Liver (tissue), 9 donors: ENCODE measurements around the gene MSH5. TPM values are rescaled to one million over a fixed set of nuclear protein-coding genes. Genes with fewer than 3 reads are reported as not detected.

Source experiments
- DNase-seq: peaks from one replicate; pipeline ENCODE4 v3.0.0-alpha.2; 2017; ENCODE audit warnings: low spot score
- H3K27ac ChIP-seq, 2 donors: one replicate each; pipeline ENCODE4 v1.7.0; 2013; ENCODE audit warnings: inconsistent platforms in 2 of 2, low read length in 2 of 2, control low read depth in 1 of 2, low read depth in 1 of 2, mild to moderate bottlenecking in 1 of 2
- H3K27me3 ChIP-seq, 4 donors: one replicate each; pipeline versions ENCODE4 v1.6.1 to v1.7.0; 2013; ENCODE audit warnings: low read length in 3 of 4, inconsistent platforms in 1 of 4, mild to moderate bottlenecking in 1 of 4, moderate library complexity in 1 of 4; ENCODE audit not compliant: control insufficient read depth in 4 of 4, insufficient read depth in 4 of 4
- H3K36me3 ChIP-seq, 4 donors: one replicate each; pipeline versions ENCODE4 v1.6.1 to v1.7.0; 2013; ENCODE audit warnings: low read length in 3 of 4, mild to moderate bottlenecking in 3 of 4, low read depth in 1 of 4, moderate library complexity in 1 of 4; ENCODE audit not compliant: control insufficient read depth in 4 of 4, insufficient read depth in 3 of 4
- H3K4me1 ChIP-seq, 4 donors: one replicate each; pipeline versions ENCODE4 v1.6.1 to v1.7.0; 2013; ENCODE audit warnings: low read length in 3 of 4, mild to moderate bottlenecking in 3 of 4, moderate library complexity in 1 of 4; ENCODE audit not compliant: control insufficient read depth in 4 of 4, insufficient read depth in 4 of 4
- H3K4me3 ChIP-seq, 3 donors: one replicate each; pipeline versions ENCODE4 v1.6.1 to v1.7.0; 2013; ENCODE audit warnings: low read length in 3 of 3, control low read depth in 1 of 3, low read depth in 1 of 3, mild to moderate bottlenecking in 1 of 3
- H3K9ac ChIP-seq, 2 donors: one replicate each; pipeline ENCODE4 v1.7.0; 2013; ENCODE audit warnings: low read length in 2 of 2, mild to moderate bottlenecking in 2 of 2, moderate library complexity in 2 of 2, control low read depth in 1 of 2, low read depth in 1 of 2
- H3K9me3 ChIP-seq, 4 donors: one replicate each; pipeline versions ENCODE4 v1.6.1 to v1.7.0; 2013; ENCODE audit warnings: low read length in 3 of 4; ENCODE audit not compliant: control insufficient read depth in 4 of 4
- EGR1 ChIP-seq, 2 donors: IDR thresholded peaks; 2 replicates each; pipeline ENCODE4 v1.6.1; 2016 to 2018; ENCODE audit warnings: antibody characterized with exemption in 2 of 2, low read depth in 2 of 2
- FOXA1 ChIP-seq: IDR thresholded peaks from 2 replicates; pipeline ENCODE4 v1.6.1; 2016; ENCODE audit warnings: antibody characterized with exemption
- GABPA ChIP-seq, 2 donors: IDR thresholded peaks in 1 of 2; conservative IDR thresholded peaks in 1 of 2; 2 replicates each; pipeline ENCODE4 v1.6.1; 2016; ENCODE audit warnings: antibody characterized with exemption in 2 of 2, mild to moderate bottlenecking in 1 of 2, moderate library complexity in 1 of 2
- HNF4A ChIP-seq, 2 donors: conservative IDR thresholded peaks; 2 replicates each; pipeline ENCODE4 v1.6.1; 2016; ENCODE audit warnings: antibody characterized with exemption in 2 of 2, mild to moderate bottlenecking in 2 of 2
- HNF4G ChIP-seq: IDR thresholded peaks from 2 replicates; pipeline ENCODE4 v1.6.1; 2016; ENCODE audit warnings: antibody characterized with exemption
- JUND ChIP-seq, 2 donors: IDR thresholded peaks; 2 replicates each; pipeline ENCODE4 v1.6.1; 2016; ENCODE audit warnings: antibody characterized with exemption in 2 of 2
- RAD21 ChIP-seq, 2 donors: IDR thresholded peaks; 2 replicates each; pipeline ENCODE4 v1.6.1; 2016; ENCODE audit warnings: antibody characterized with exemption in 2 of 2, mild to moderate bottlenecking in 2 of 2
- RXRA ChIP-seq, 2 donors: IDR thresholded peaks; 2 replicates each; pipeline ENCODE4 v1.6.1; 2017 to 2018; ENCODE audit warnings: antibody characterized with exemption in 2 of 2, mild to moderate bottlenecking in 1 of 2
- SP1 ChIP-seq: IDR thresholded peaks from 2 replicates; pipeline ENCODE4 v1.6.1; 2018; ENCODE audit warnings: antibody characterized with exemption, mild to moderate bottlenecking
- TAF1 ChIP-seq: conservative IDR thresholded peaks from 2 replicates; pipeline ENCODE4 v1.6.1; 2016; ENCODE audit warnings: antibody characterized with exemption, mild to moderate bottlenecking
- YY1 ChIP-seq: IDR thresholded peaks from 2 replicates; pipeline ENCODE4 v1.6.1; 2016; ENCODE audit warnings: antibody characterized with exemption, mild to moderate bottlenecking
- WGBS: extraction: QIAGEN DNeasy Blood & Tissue Kit; methylation state at CpG from one replicate; pipeline ENCODE4 v1.1.7; 2013; 5-methylcytosine and 5-hydroxymethylcytosine counted together
- polyA plus RNA-seq, 2 donors: library from polyadenylated mRNA; stranded (reverse) in 1 of 2; unstranded in 1 of 2; fragments of 200-250 nt in 1 of 2; fragments of >200 nt in 1 of 2; fragmentation: Nextera tagmentation in 1 of 2; extraction: Ambion mirVana in 1 of 2; gene quantifications; one replicate each; pipeline versions ENCODE4 v1.2.1 to v1.2.3, GENCODE V29; 2013 to 2015
- total RNA-seq, 2 donors: library from RNA; depleted of rRNA; stranded (reverse); fragments of >200 nt; gene quantifications; one replicate each; pipeline ENCODE4 v1.2.3, GENCODE V29; 2014
- TF ChIP-seq, protein P1 (sequence below): IDR thresholded peaks from 2 replicates; pipeline ENCODE4 v1.6.1; 2016; ENCODE audit warnings: antibody characterized with exemption, mild to moderate bottlenecking
- TF ChIP-seq, protein P2 (sequence below): fragments of 150-350 bp; IDR thresholded peaks from 2 replicates; pipeline ENCODE4 v1.5.1; 2017; ENCODE audit warnings: improper control_type of control experiment, low read depth, low read length; ENCODE audit not compliant: missing input control
- TF ChIP-seq, protein P3 (sequence below): IDR thresholded peaks from 2 replicates; pipeline ENCODE4 v1.6.1; 2016; ENCODE audit warnings: antibody characterized with exemption
- donor health status: healthy.
- donor health status: healthy.
- donor health status: healthy.
- donor health status: healthy.
- donor health status: healthy.

The MSH5 gene
- total and polyA plus RNA-seq, 4 donors, result 1.2 to 6.4 (median 4.0) TPM

DNA sequence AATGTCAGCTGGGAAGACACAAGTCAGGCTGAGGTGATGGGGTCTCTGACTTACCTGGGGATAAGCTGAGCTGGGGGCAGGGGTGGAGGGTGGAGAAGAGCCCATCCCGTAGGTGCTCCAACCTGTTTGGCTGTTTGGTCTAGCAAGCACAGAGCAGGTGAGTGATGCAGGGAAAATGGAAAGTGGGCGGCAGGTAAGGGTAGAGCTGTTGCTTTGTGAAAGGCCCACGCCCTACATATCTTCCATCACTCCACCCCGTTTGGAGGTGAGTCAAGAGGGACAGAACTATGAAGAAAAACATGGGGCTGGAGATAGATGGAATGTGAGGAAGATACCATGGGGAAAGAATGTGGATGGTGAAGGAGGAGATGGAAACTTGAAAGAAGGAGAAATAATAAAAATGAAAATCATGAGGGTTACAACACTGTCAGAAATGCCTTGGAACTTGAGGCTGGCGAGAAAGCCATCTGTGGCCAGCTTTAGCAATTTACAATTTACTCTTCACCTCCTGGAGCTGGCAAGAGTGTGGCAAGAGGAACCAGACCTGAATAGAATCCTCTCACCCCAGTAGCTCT lies 19.5 kb upstream of the MSH5 start:
- Histone ChIP-seq H3K9me3 (no peaks in the 10 kb centered on the region), H3K36me3 (no peaks in the 10 kb centered on the region), H3K4me1 (no peaks in the 10 kb centered on the region), H3K4me3 (no peak overlapping the region), H3K27me3 (no peaks in the 10 kb centered on the region), H3K9ac (no peak overlapping the region), H3K27ac (no peak overlapping the region)
- no peak for TF ChIP-seq HNF4G
- no peak for TF ChIP-seq HNF4A (conservative IDR thresholded peaks at IDR 0.05)
- TF ChIP-seq, protein P1, sequence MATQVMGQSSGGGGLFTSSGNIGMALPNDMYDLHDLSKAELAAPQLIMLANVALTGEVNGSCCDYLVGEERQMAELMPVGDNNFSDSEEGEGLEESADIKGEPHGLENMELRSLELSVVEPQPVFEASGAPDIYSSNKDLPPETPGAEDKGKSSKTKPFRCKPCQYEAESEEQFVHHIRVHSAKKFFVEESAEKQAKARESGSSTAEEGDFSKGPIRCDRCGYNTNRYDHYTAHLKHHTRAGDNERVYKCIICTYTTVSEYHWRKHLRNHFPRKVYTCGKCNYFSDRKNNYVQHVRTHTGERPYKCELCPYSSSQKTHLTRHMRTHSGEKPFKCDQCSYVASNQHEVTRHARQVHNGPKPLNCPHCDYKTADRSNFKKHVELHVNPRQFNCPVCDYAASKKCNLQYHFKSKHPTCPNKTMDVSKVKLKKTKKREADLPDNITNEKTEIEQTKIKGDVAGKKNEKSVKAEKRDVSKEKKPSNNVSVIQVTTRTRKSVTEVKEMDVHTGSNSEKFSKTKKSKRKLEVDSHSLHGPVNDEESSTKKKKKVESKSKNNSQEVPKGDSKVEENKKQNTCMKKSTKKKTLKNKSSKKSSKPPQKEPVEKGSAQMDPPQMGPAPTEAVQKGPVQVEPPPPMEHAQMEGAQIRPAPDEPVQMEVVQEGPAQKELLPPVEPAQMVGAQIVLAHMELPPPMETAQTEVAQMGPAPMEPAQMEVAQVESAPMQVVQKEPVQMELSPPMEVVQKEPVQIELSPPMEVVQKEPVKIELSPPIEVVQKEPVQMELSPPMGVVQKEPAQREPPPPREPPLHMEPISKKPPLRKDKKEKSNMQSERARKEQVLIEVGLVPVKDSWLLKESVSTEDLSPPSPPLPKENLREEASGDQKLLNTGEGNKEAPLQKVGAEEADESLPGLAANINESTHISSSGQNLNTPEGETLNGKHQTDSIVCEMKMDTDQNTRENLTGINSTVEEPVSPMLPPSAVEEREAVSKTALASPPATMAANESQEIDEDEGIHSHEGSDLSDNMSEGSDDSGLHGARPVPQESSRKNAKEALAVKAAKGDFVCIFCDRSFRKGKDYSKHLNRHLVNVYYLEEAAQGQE, result no peak
- 91% methylated on average over 5 of the region's 5 CpGs for WGBS
- DNase-seq, result no peak

DNA sequence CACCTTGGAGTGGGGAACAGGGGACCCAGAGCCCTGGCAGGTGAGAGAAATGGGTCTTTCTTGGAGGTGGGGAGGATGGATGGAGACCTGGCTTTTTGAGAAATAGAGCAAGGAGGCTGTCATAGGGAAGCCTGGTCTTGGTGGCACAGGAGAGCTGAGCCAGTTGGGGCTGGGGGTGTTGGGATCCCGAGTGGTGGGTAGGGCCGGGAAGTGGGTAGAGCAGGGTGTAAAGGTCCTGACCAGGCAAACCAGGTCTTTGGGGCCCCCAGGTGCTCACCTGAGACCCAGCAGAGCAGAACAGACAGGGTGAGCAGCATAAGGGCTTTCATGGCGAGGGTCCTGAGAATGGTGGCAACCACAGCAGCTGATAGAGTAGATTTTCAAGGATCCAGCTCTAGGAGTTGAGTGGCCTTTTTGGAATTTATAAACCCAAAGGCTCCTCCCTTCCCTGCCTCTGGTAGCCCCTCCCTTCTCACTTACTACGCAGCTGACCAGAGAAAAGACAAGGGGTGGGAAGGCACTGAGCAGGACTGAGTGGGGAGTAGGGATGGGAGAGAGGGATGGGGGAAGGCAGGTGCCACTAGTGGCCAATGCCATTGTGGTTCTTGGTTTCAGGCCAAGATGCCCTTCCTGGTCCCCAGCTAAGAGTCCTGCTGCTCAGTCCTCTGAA lies 18.3 kb upstream of the MSH5 start, which contains the start of gene LY6G6C:
Gene LY6G6C (minus strand): TSS at position 396 of the 670 bp plus-strand sequence. CDS start 67 bp downstream, at position 329.
- Histone ChIP-seq H3K4me1 (no peaks in the 10 kb centered on the region), H3K36me3 (peaks cover 0 to 5% (median 0%) of the 10 kb centered on the region in 4 donors), H3K27ac (no peak within 1 kb of the TSS), H3K9ac (peak within 1 kb of the TSS in 1 of 2 donors; percentile 1), H3K9me3 (no peaks in the 10 kb centered on the region), H3K27me3 (no peaks in the 10 kb centered on the region), H3K4me3 (no peak within 1 kb of the TSS)
- TF ChIP-seq, protein P2, sequence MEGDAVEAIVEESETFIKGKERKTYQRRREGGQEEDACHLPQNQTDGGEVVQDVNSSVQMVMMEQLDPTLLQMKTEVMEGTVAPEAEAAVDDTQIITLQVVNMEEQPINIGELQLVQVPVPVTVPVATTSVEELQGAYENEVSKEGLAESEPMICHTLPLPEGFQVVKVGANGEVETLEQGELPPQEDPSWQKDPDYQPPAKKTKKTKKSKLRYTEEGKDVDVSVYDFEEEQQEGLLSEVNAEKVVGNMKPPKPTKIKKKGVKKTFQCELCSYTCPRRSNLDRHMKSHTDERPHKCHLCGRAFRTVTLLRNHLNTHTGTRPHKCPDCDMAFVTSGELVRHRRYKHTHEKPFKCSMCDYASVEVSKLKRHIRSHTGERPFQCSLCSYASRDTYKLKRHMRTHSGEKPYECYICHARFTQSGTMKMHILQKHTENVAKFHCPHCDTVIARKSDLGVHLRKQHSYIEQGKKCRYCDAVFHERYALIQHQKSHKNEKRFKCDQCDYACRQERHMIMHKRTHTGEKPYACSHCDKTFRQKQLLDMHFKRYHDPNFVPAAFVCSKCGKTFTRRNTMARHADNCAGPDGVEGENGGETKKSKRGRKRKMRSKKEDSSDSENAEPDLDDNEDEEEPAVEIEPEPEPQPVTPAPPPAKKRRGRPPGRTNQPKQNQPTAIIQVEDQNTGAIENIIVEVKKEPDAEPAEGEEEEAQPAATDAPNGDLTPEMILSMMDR, result no peak
- TF ChIP-seq SP1 (no peak), EGR1 (IDR thresholded peaks at IDR 0.05; ENCODE audit: low read depth in 2 of 2) (no peak), HNF4A (conservative IDR thresholded peaks at IDR 0.05) (no peak), TAF1 (no peak), RXRA (IDR thresholded peaks at IDR 0.05) (no peak)
- 86% methylated on average over 4 of the region's 4 CpGs for WGBS
- DNase-seq, result no peak

DNA sequence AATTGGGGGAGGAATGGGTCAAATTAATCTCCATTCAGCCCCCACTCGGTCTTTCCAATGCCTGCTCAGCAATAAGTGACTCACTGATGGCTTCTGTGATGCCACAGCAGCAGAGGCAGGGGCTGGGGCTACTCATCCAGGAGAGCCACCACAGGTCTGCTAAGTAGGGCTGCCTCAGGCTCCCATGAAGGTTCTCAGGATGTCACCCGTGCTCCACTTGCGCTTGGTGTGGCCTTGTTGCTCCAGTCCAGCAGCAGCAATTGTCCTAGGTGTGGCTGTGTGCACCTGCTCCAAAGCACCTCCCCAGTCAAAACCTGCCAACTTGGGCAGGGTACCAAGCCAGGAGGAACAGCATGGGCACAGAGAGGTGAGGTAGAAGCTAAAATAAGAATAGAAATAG lies 17.6 kb upstream of the MSH5 start:
- Histone ChIP-seq H3K9ac (no peak overlapping the region), H3K36me3 (peaks cover 0 to 8% (median under 1%) of the 10 kb centered on the region in 4 donors), H3K4me1 (peaks cover 0 to 5% (median 1%) of the 10 kb centered on the region in 4 donors), H3K4me3 (no peak overlapping the region), H3K27me3 (no peaks in the 10 kb centered on the region), H3K9me3 (no peaks in the 10 kb centered on the region), H3K27ac (no peak overlapping the region)
- WGBS, result 92% methylated on average over 3 of the region's 3 CpGs
- no peak for DNase-seq
- no peak for TF ChIP-seq GABPA (IDR thresholded peaks at IDR 0.05 in 1 of 2, conservative IDR thresholded peaks at IDR 0.05 in 1 of 2)
- TF ChIP-seq YY1, result no peak
- TF ChIP-seq RAD21 (IDR thresholded peaks at IDR 0.05), result no peak
- TF ChIP-seq, protein P3, sequence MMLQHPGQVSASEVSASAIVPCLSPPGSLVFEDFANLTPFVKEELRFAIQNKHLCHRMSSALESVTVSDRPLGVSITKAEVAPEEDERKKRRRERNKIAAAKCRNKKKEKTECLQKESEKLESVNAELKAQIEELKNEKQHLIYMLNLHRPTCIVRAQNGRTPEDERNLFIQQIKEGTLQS, result no peak
- no peak for TF ChIP-seq RXRA (IDR thresholded peaks at IDR 0.05)
- no peak for TF ChIP-seq TAF1
- TF ChIP-seq, protein P1, result no peak
- TF ChIP-seq JUND (IDR thresholded peaks at IDR 0.05), result no peak
- TF ChIP-seq FOXA1, result no peak
- TF ChIP-seq, protein P2, result no peak
- TF ChIP-seq SP1, result no peak
